NCI-H2196 treated with DMSO at 0.1 percent for 48 hours (cell line): ENCODE data around the gene IST1.

Source experiments
- DNase-seq: peaks from one replicate; lab custom pipeline; 2025; ENCODE audit not compliant: unreplicated experiment; lab: John Stamatoyannopoulos, UW

Gene IST1

GRCh38 chr16:71916397-71916920 is 21.1 kb downstream of the IST1 start:
- no peak for DNase-seq

- DNase-seq: no peak
Observed at GRCh38 chr16:71917900-71918299, 22.6 kb downstream of the IST1 start.

GRCh38 chr16:71919035-71919434 is 23.7 kb downstream of the IST1 start:
- no peak for DNase-seq

GRCh38 chr16:71920658-71921057 is 25.3 kb downstream of the IST1 start:
- DNase-seq: no peak

- DNase-seq: no peak
Observed at GRCh38 chr16:71923941-71924690, 28.8 kb downstream of the IST1 start.

- no peak for DNase-seq
Observed at GRCh38 chr16:71924710-71925109, 29.4 kb downstream of the IST1 start.

- no peak for DNase-seq
Observed at GRCh38 chr16:71927383-71927782, 32.1 kb downstream of the IST1 start.

- no peak for DNase-seq
Observed at GRCh38 chr16:71927787-71928186, 32.5 kb downstream of the IST1 start.

- DNase-seq: no peak
Observed at GRCh38 chr16:71929048-71929447, 33.7 kb downstream of the IST1 start.

- DNase-seq: no peak
Observed at GRCh38 chr16:71930013-71930563, 34.8 kb downstream of the IST1 start.

GRCh38 chr16:71931001-71931400 is 35.7 kb downstream of the IST1 start:
- no peak for DNase-seq

GRCh38 chr16:71931599-71931998 is 36.3 kb downstream of the IST1 start:
- DNase-seq: no peak

- no peak for DNase-seq
Observed at GRCh38 chr16:71933017-71933416, 37.7 kb downstream of the IST1 start.

- no peak for DNase-seq
Observed at GRCh38 chr16:71933913-71934695, 38.8 kb downstream of the IST1 start.

GRCh38 chr16:71937868-71938510 is 42.7 kb downstream of the IST1 start:
- no peak for DNase-seq

GRCh38 chr16:71943887-71944286 is 48.6 kb downstream of the IST1 start:
- no peak for DNase-seq

GRCh38 chr16:71945616-71946015 is 50.3 kb downstream of the IST1 start:
- no peak for DNase-seq

GRCh38 chr16:71952825-71953224 is 57.5 kb downstream of the IST1 start:
- no peak for DNase-seq

GRCh38 chr16:71954180-71954579 is 58.8 kb downstream of the IST1 start:
- DNase-seq: no peak

GRCh38 chr16:71954699-71955195 is 59.4 kb downstream of the IST1 start:
- no peak for DNase-seq

GRCh38 chr16:71956486-71956885 is 61.2 kb downstream of the IST1 start:
- DNase-seq: no peak
